Smooth muscle cell (in vitro differentiated cells): Measurements from ENCODE around the gene CCDC158. TPM values are rescaled to one million over a fixed set of nuclear protein-coding genes. Genes with fewer than 3 reads are reported as not detected.

Experiments
- DNase-seq: peaks from one replicate; lab custom pipeline; 2025; ENCODE audit not compliant: unreplicated experiment; lab: John Stamatoyannopoulos, UW
- H2AFZ ChIP-seq: fragments of 200-600 bp; sonication (generic); 2 replicates; pipeline ENCODE4 v1.6.0; 2016; ENCODE audit warnings: antibody characterized with exemption, low read depth, mild to moderate bottlenecking
- H3F3A ChIP-seq: fragments of 200-600 bp; sonication (generic); 2 replicates; pipeline ENCODE4 v1.6.0; 2017; ENCODE audit warnings: antibody characterized with exemption, low read depth
- H3K27ac ChIP-seq: fragments of 200-600 bp; sonication (generic); 2 replicates; pipeline ENCODE4 v1.5.1; 2016; ENCODE audit warnings: low read depth, mild to moderate bottlenecking
- H3K27me3 ChIP-seq: fragments of 200-600 bp; sonication (generic); 2 replicates; pipeline ENCODE4 v1.6.1; 2016; ENCODE audit warnings: low read depth, mild to moderate bottlenecking
- H3K36me3 ChIP-seq: fragments of 200-600 bp; sonication (generic); 2 replicates; pipeline ENCODE4 v1.5.1; 2016; ENCODE audit warnings: low read depth
- H3K4me1 ChIP-seq: fragments of 200-600 bp; sonication (generic); 2 replicates; pipeline ENCODE4 v1.5.1; 2016; ENCODE audit warnings: low read depth
- H3K4me2 ChIP-seq: fragments of 200-600 bp; sonication (generic); 2 replicates; pipeline ENCODE4 v1.6.0; 2016; ENCODE audit warnings: mild to moderate bottlenecking
- H3K4me3 ChIP-seq: fragments of 200-600 bp; sonication (generic); 2 replicates; pipeline ENCODE4 v1.5.1; 2016; ENCODE audit warnings: mild to moderate bottlenecking
- H3K79me2 ChIP-seq: fragments of 200-600 bp; sonication (generic); 2 replicates; pipeline ENCODE4 v1.6.0; 2016; ENCODE audit warnings: low read depth, mild to moderate bottlenecking
- H3K9ac ChIP-seq: fragments of 200-600 bp; sonication (generic); 2 replicates; pipeline ENCODE4 v1.6.0; 2016; ENCODE audit warnings: low read depth
- H3K9me3 ChIP-seq: fragments of 200-600 bp; sonication (generic); replicated peaks from 2 replicates; pipeline ENCODE4 v1.5.1; 2016; ENCODE audit warnings: low read depth
- H4K20me1 ChIP-seq: fragments of 200-600 bp; sonication (generic); 2 replicates; pipeline ENCODE4 v1.6.0; 2016; ENCODE audit warnings: low read depth
- CTCF ChIP-seq: fragments of 200-600 bp; sonication (generic); IDR thresholded peaks from 2 replicates; pipeline ENCODE4 v1.5.1; 2017; ENCODE audit warnings: borderline replicate concordance, mild to moderate bottlenecking, antibody characterized with exemption; ENCODE audit not compliant: insufficient read depth, poor library complexity, severe bottlenecking
- WGBS: methylation state at CpG from one replicate; pipeline ENCODE4 v1.1.7; 2016; ENCODE audit warnings: low lambda C conversion rate; 5-methylcytosine and 5-hydroxymethylcytosine counted together
- polyA plus RNA-seq: library from polyadenylated mRNA; unstranded; fragments of >200 nt; fragmentation: Nextera tagmentation; extraction: Ambion mirVana; gene quantifications from 2 replicates; pipeline ENCODE4 v1.2.1, GENCODE V29; 2016
- total RNA-seq: library from RNA; depleted of rRNA; stranded (reverse); fragments of >200 nt; gene quantifications from 2 replicates; pipeline ENCODE4 v1.2.3, GENCODE V29; 2014

Gene CCDC158
- total and polyA plus RNA-seq, 2 experiments from 2014 or later, result not detected

DNA sequence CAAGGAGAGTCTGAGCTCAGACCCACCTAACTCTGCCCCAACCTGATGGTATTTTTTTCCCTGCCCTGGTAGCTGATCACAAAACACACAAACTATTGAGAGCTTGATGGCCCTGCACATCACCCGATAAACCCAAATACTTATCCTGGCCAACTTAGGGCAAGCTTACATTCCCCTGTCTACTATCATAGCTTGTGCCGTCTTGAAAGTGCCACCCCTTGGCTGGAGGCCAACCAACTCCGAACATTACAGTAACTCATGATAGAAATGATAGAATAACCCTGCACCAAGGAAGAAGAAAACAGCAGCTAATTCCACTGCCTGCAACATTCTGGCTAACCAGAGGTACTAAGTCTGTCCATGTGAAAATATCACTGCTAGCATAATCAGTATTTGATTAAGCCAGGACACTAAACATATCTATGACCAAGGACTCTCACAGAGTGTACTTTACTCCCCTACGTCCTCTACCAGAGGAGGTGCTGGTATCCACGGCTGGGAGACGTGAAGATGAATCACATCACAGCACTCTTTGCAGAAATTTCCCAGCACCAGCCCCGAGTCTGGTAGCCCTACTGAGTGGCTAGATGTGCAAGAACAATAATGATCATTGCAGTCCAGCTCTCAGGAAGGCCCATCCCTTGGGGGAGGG lies 105.5 kb downstream of the CCDC158 start:
- Histone ChIP-seq H2AFZ (no peak overlapping the region), H3K9ac (no peak overlapping the region), H3K4me1 (no peaks in the 10 kb centered on the region), H3K27ac (no peak overlapping the region), H3K79me2 (no peaks in the 10 kb centered on the region), H3K4me2 (no peak overlapping the region), H4K20me1 (peaks cover 5% of the 10 kb centered on the region), H3F3A (no peaks in the 10 kb centered on the region), H3K27me3 (no peaks in the 10 kb centered on the region), H3K36me3 (peaks cover 4% of the 10 kb centered on the region), H3K9me3 (no peaks in the 10 kb centered on the region), H3K4me3 (no peak overlapping the region)
- no peak for TF ChIP-seq CTCF
- no peak for DNase-seq
- WGBS, result 85% methylated on average over 7 of the region's 7 CpGs

GRCh38 chr4:76313547-76313946 lies 107.4 kb downstream of the CCDC158 start:
- H2AFZ ChIP-seq, result no peak overlapping the region
- no peak overlapping the region for H3K27ac ChIP-seq
- no peaks in the 10 kb centered on the region for H3K9me3 ChIP-seq
- H4K20me1 ChIP-seq, result peaks cover 23% of the 10 kb centered on the region
- no peaks in the 10 kb centered on the region for H3F3A ChIP-seq
- TF ChIP-seq CTCF, result no peak
- H3K4me1 ChIP-seq, result no peaks in the 10 kb centered on the region
- H3K27me3 ChIP-seq, result no peaks in the 10 kb centered on the region
- H3K9ac ChIP-seq, result no peak overlapping the region
- H3K4me3 ChIP-seq, result no peak overlapping the region
- peaks cover 6% of the 10 kb centered on the region for H3K79me2 ChIP-seq
- no peak overlapping the region for H3K4me2 ChIP-seq
- DNase-seq, result no peak
- WGBS, result 88% methylated on average over 2 of the region's 2 CpGs
- peaks cover 4% of the 10 kb centered on the region for H3K36me3 ChIP-seq

GRCh38 chr4:76312457-76312856 lies 108.5 kb downstream of the CCDC158 start:
- WGBS, result 67% methylated on average over 1 of the region's 1 CpG
- Histone ChIP-seq H3K36me3 (no peaks in the 10 kb centered on the region), H3K79me2 (peaks cover 17% of the 10 kb centered on the region), H3K9ac (no peak overlapping the region), H3K27me3 (no peaks in the 10 kb centered on the region), H3F3A (no peaks in the 10 kb centered on the region), H3K4me1 (no peaks in the 10 kb centered on the region), H2AFZ (no peak overlapping the region), H3K4me3 (no peak overlapping the region), H3K27ac (no peak overlapping the region), H3K4me2 (no peak overlapping the region), H3K9me3 (no peaks in the 10 kb centered on the region), H4K20me1 (peaks cover 33% of the 10 kb centered on the region)
- TF ChIP-seq CTCF, result no peak
- no peak for DNase-seq

- Histone ChIP-seq H3K36me3 (no peaks in the 10 kb centered on the region), H3K4me1 (no peaks in the 10 kb centered on the region), H2AFZ (no peak overlapping the region), H3K4me2 (no peak overlapping the region), H3K9me3 (no peaks in the 10 kb centered on the region), H4K20me1 (peaks cover 33% of the 10 kb centered on the region), H3F3A (no peaks in the 10 kb centered on the region), H3K4me3 (no peak overlapping the region), H3K27me3 (no peaks in the 10 kb centered on the region), H3K27ac (no peak overlapping the region), H3K9ac (no peak overlapping the region), H3K79me2 (peaks cover 22% of the 10 kb centered on the region)
- 63% methylated on average over 1 of the region's 1 CpG for WGBS
- TF ChIP-seq CTCF, result no peak
- no peak for DNase-seq
These were observed 109.0 kb downstream of the CCDC158 start for GRCh38 chr4:76311896-76312331.
